NB4 (cell line): ENCODE data around the gene STMND1.

Experiments used
- CTCF ChIP-seq: IDR thresholded peaks from one replicate; pipeline ENCODE4 v1.5.1; 2012; ENCODE audit warnings: low read depth, low read length
- MAX ChIP-seq: IDR thresholded peaks from 2 replicates; pipeline ENCODE4 v1.6.1; 2011; ENCODE audit warnings: low read depth, low read length
- POLR2A ChIP-seq: IDR thresholded peaks from 2 replicates; pipeline ENCODE4 v1.6.1; 2011; ENCODE audit warnings: mild to moderate bottlenecking; ENCODE audit not compliant: insufficient read length; ENCODE audit errors: extremely low read depth

- no peak for TF ChIP-seq POLR2A
- TF ChIP-seq CTCF: no peak
- TF ChIP-seq MAX: no peak
Measured at GRCh38 chr6:17179530-17180073, 77.8 kb downstream of the STMND1 start.
